ENCODE results near the gene SLC35E1. TPM values are rescaled to one million over a fixed set of nuclear protein-coding genes. Genes with fewer than 3 reads are reported as not detected.

The SLC35E1 gene
- polyA plus RNA-seq, 1 experiment: 55.6 TPM

DNA sequence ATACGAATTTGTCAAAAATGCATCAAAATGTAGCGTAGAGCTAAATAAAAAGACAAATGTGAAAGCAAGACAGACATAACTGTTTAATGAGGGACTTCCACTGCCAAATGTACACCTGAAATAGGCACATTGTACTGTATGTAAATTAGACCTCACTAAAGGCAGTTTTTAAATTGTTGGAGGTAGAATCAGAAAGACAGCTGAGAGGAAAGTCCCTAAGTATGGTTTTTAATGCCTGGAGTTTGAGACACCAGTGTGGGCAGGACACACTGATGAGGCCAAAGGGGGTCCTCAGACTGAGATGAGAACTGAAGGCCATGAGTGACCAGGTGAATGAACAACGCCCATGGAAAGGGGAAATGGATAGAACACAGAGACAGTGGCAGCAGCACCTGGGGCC is 32.9 kb upstream of the SLC35E1 start:
- ChIA-PET CTCF (interaction anchor here (1.1 kb wide), 1 partner anchor 43 kb away, joined by 4 read pairs; no protein-coding TSS in a partner anchor), POLR2A (no interaction called here)
- TF ChIP-seq, protein P1, sequence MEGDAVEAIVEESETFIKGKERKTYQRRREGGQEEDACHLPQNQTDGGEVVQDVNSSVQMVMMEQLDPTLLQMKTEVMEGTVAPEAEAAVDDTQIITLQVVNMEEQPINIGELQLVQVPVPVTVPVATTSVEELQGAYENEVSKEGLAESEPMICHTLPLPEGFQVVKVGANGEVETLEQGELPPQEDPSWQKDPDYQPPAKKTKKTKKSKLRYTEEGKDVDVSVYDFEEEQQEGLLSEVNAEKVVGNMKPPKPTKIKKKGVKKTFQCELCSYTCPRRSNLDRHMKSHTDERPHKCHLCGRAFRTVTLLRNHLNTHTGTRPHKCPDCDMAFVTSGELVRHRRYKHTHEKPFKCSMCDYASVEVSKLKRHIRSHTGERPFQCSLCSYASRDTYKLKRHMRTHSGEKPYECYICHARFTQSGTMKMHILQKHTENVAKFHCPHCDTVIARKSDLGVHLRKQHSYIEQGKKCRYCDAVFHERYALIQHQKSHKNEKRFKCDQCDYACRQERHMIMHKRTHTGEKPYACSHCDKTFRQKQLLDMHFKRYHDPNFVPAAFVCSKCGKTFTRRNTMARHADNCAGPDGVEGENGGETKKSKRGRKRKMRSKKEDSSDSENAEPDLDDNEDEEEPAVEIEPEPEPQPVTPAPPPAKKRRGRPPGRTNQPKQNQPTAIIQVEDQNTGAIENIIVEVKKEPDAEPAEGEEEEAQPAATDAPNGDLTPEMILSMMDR (IDR thresholded peaks at IDR 0.05; ENCODE audit: insufficient read depth, low read depth, low read length): no peak
- no peak overlapping the region for H3K4me3 ChIP-seq (ENCODE audit: low read depth, low read length)
- no peaks in the 10 kb centered on the region for H3K27me3 ChIP-seq (ENCODE audit: control insufficient read depth, insufficient read depth, low read length)
- no peaks in the 10 kb centered on the region for H3K36me3 ChIP-seq (ENCODE audit: control insufficient read depth, insufficient read depth, low read length)
- no peak for DNase-seq (ENCODE audit: low read depth)

DNA sequence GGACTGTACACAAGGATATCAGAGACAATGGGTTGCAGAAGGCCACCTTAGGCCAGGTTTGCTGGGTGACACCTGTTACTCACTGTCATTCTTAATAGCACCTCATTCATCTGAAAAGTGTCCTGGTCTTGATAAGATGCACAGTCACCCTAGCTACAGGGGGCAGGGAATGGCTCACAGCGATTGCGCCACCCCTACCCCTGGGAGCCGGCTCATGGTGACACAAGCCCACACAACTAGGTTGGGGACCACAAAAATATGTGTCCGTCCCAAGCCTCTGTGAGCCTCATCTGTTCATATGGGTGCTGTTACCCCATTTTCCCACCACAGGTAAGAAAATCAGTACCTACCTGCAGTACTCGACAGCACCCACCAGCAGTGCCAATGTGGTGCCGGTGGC is 32.4 kb upstream of the SLC35E1 start:
- DNase-seq (ENCODE audit: low read depth): no peak
- Histone ChIP-seq H3K27me3 (ENCODE audit: control insufficient read depth, insufficient read depth, low read length) (no peaks in the 10 kb centered on the region), H3K36me3 (ENCODE audit: control insufficient read depth, insufficient read depth, low read length) (no peaks in the 10 kb centered on the region), H3K4me3 (ENCODE audit: low read depth, low read length) (no peak overlapping the region)
- TF ChIP-seq, protein P1 (IDR thresholded peaks at IDR 0.05; ENCODE audit: insufficient read depth, low read depth, low read length): no peak
- ChIA-PET POLR2A (no interaction called here), CTCF (no interaction called here)

DNA sequence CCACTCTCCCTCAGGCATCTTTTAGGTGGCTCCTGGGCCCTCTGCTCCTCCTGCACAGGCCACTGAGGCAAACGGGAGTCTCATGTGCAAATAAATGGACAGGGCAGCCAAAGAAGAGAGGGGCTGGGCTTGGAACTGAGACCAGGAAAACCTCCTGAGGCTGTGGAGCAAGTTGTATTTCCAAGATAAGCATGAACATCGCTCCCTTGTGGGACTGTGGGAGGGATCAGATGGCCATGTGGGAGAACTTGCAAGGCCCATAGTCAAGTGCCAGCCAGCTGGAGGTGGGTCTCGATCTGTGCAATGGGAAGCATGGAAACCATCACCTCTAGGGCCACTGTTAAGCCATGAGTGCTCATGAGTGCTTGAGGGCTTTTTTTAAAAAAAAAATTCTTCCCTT is 30.9 kb upstream of the SLC35E1 start:
- no peaks in the 10 kb centered on the region for H3K36me3 ChIP-seq (ENCODE audit: control insufficient read depth, insufficient read depth, low read length)
- no peak for DNase-seq (ENCODE audit: low read depth)
- no peak overlapping the region for H3K4me3 ChIP-seq (ENCODE audit: low read depth, low read length)
- ChIA-PET POLR2A (no interaction called here), CTCF (no interaction called here)
- TF ChIP-seq, protein P1 (IDR thresholded peaks at IDR 0.05; ENCODE audit: insufficient read depth, low read depth, low read length): no peak
- no peaks in the 10 kb centered on the region for H3K27me3 ChIP-seq (ENCODE audit: control insufficient read depth, insufficient read depth, low read length)

DNA sequence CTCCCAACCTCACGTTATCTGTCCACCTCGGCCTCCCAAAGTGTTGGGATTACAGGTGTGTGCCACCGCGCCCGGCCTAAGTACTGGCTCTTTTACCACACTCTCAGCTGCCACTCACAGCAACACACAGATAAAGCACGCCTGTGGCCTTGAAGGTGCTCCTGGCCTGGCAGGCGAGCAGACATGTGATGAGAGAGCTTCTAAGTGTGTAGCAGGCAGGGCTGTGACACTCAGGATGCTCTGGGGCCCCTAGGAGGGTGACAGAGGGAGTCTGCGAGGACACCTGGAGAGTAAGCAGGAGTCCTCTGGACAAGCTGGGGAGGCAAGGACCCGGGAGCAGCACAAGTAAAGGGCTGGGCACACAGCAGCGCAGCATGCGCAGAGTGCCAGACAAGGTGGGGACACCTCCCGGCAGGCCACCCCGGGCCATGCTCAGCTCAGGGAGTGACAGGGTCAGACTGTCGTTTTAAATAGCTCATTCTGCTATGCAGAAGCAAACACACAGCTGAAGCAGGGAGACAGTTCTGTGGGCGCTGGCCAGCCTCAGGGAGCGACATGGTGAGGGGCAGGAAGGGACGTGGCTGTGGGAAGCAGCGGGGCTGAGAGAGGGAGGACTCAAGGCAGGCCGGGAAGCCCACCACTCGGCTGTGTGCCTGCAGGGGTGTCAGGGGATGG is 29.3 kb upstream of the SLC35E1 start:
- ChIA-PET CTCF (no interaction called here), POLR2A (no interaction called here)
- Histone ChIP-seq H3K27me3 (ENCODE audit: control insufficient read depth, insufficient read depth, low read length) (no peaks in the 10 kb centered on the region), H3K36me3 (ENCODE audit: control insufficient read depth, insufficient read depth, low read length) (no peaks in the 10 kb centered on the region), H3K4me3 (ENCODE audit: low read depth, low read length) (no peak overlapping the region)
- TF ChIP-seq, protein P1 (IDR thresholded peaks at IDR 0.05; ENCODE audit: insufficient read depth, low read depth, low read length): no peak
- no peak for DNase-seq (ENCODE audit: low read depth)

DNA sequence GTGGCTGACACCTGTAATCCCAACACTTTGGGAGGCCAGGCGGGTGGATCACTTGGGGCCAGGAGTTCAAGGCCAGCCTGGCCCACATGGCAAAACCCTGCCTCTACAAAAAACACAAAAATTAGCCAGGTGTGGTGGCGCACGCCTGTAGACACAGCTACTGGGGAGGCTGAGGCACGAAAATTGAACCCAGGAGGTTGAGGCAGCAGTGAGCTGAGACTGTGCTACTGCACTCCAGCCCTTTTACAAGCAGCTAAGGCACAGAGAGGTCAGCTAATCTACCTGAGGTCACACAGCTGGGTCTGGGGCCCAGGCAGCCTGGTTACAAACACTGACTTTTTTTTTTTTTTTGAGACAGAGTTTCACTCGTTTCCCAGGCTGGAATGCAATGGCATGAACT is 28.6 kb upstream of the SLC35E1 start:
- TF ChIP-seq, protein P1 (IDR thresholded peaks at IDR 0.05; ENCODE audit: insufficient read depth, low read depth, low read length): no peak
- H3K4me3 ChIP-seq (ENCODE audit: low read depth, low read length): no peak overlapping the region
- CTCF ChIA-PET: no interaction called here
- DNase-seq (ENCODE audit: low read depth): no peak
- POLR2A ChIA-PET: no interaction called here
- H3K27me3 ChIP-seq (ENCODE audit: control insufficient read depth, insufficient read depth, low read length): no peaks in the 10 kb centered on the region
- no peaks in the 10 kb centered on the region for H3K36me3 ChIP-seq (ENCODE audit: control insufficient read depth, insufficient read depth, low read length)

All from BJ (cell line).